HG03135 (cell line): ENCODE data around the gene LRRC51.

Source experiments
- ATAC-seq: cut with Tn5 transposase; IDR thresholded peaks from one replicate; pipeline ENCODE4 v1.9.1; 2021; ENCODE audit warnings: mild to moderate bottlenecking, moderate library complexity; ENCODE audit not compliant: unreplicated experiment

Gene LRRC51, protein sequence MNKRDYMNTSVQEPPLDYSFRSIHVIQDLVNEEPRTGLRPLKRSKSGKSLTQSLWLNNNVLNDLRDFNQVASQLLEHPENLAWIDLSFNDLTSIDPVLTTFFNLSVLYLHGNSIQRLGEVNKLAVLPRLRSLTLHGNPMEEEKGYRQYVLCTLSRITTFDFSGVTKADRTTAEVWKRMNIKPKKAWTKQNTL

DNA sequence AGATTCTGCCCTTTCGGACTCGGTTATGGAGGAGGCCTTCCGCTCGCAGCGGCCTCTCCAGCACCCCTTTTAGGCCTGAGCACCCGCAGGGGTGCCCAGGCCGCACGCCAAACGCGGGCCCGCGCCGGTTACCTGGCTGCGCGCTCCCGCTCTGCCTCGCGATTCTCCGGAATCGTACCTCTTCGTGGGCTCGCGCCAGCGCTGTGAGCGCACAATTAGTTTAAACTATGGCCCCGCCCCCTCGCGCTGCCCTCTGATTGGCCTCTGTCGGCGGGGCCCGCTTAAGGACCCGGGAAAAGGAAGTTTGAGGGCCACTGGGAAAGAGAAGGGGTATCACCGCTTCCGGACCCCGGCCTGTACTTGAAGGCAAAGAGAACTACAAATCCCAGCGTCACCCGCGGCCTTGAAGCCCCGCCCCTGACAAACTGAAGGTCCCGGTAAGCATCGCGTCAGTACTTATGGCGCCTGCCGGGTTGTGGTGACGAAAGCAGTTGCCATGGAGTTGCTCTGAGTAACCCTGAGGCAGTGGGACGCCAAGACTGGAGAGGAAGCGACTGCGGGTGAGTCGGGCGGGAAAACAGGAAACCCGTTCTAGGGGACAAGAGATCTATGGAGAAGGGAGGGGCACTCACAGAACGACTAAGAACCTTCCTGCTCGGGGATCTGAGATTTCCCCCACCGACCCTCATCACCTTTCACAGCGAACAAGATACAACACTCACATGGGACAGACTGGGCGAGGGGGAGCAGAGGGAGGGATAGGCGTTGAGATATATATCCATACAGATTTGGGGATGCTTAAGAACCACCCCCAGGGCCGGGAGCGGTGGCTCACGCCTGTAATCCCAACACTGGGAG is at the start of gene LRRC51, which contains the start of gene NUMA1:
TSS of gene LRRC51 (plus strand) at position 525 of the 858 bp plus-strand sequence. CDS start 8,234 bp downstream, outside the sequence.
TSS of gene NUMA1 (minus strand) at position 217 of the 858 bp plus-strand sequence. CDS start 44,599 bp downstream, outside the sequence.
- ATAC-seq = peak; percentile 94

DNA sequence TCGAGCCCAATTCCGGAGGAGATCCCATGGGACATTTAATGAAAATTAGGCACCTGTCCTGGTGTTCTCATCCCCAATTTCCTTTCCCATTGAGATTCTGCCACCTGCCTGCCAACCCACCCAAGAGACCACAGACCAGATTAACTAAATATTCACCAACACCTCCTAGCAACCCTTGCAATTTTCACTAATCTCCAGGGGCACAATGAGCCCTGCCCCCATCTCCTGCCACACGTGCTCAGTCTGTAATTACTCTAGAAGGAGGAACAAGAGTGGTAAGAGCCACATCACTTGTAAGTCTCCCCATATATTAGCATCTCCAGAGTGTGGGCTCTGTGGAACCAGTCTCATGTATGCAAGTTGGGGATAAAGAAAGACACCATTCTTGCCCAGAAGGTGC is 44.0 kb upstream of the LRRC51 start:
- ATAC-seq = no peak

DNA sequence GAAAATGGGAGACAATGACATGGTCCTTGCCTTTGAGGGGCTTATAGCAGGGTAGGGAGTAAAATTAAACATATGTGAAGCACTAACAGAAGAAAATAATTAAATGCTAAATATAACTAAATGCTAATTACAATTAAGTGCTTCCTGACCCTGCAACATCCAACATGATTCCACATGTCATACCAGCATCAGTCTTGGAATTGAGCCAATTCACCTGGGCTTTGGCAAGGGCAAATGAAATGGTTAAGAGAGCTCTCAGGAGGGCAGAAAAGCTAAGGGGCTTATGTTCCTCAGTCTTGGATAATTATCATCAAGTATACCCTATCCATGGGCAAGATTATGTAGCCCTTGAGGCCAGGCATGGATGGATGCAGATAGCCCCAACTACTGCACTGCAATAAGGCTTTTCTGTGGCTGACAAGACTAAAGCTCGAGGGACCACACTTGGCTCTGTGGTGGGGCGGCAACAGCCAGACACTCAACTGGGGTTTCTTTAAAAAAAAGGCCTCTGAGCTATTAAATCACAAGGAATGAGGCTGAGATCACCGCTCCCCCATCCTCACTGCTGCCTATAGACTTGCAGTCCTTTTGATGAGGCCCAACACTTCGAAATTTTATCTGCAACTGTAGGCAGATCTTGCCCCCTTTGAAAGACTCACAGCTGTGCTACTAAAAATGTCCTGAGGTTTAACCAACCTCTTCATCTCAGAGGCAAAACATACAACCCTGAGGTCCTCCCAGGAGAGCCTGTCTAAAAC is 42.9 kb upstream of the LRRC51 start:
- no peak for ATAC-seq

DNA sequence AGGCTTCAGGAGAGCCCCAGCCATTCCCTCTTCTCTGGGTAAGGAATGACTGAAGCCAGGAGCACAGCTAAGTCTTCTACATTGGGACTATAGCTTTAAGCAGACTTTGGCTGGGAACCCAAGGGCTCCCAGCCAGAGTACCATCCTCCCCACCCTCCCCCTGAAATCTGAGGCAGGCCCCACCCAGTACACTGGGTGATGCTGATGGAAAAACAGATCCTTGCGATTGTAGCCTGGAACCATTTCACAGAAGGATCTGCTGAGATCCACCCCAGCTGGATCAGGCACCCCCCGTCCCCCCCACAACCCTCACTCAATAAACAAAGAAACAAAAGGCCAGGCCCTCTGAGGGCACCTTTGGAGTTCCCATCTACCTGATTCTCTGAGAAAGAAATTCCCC is 42.2 kb upstream of the LRRC51 start:
- no peak for ATAC-seq

DNA sequence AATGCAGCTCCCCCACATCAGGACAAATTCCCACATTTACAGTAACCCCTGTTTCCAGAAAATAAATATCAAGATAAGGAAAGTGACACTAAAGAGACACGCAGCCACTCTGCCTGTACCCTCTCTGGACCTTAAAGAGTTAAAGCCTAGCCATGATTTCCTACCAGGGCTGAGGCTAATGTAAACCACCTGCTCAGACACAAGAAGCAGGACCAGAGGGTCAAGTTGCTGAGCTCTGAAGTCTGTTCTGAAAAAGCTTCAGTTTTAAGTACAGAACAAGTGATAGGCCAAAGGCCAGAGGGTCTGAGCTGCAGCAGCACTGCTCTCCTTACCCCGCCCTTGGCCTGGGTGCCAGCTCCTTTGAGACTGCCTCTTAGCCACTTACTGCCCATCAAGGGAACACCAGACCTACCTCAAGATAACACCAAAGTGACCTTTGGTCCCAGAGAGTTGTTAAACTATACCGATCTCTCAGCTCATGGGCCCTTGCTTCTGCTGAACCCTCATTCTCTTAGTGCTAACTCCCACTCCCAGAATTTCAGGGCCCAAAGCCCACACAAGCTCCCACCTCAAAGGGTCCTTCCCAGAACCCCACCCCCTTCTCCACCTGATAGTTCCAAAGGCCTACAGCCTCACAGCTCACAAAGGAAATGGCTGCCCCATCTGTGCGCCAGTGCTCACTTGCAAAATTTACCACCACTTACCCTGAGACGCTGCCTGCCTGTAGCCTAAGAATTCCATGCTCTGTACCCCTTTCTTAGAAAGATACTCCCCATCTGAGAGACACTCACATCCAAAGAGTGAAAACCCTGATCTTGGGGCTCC is 41.4 kb upstream of the LRRC51 start:
- no peak for ATAC-seq

DNA sequence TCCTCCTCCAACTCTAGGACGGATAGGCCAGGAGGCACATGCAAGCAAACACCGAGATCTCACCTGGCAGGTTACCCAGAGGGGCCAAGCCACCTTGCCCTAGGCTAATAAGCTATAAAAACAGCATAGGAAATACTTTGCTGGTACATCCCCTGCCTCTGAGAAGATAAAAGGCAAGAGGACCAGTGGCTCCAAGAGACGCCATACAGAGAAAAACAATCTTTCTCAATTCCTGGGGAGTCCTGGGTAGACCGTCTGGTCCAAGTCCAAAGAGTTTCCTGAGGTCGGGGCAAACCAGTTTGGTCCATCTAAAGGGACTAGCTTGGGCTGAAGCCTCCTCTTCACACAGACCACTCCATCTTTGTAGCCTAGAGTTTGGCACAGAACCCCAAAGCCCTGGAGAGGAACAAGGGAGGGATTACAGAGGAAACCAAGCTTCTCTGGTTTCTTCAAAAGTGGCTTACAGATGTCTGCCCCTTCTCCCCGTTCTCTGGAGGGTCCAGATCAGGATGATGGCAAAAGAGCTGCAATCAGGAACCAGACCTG is 40.7 kb upstream of the LRRC51 start:
- no peak for ATAC-seq

DNA sequence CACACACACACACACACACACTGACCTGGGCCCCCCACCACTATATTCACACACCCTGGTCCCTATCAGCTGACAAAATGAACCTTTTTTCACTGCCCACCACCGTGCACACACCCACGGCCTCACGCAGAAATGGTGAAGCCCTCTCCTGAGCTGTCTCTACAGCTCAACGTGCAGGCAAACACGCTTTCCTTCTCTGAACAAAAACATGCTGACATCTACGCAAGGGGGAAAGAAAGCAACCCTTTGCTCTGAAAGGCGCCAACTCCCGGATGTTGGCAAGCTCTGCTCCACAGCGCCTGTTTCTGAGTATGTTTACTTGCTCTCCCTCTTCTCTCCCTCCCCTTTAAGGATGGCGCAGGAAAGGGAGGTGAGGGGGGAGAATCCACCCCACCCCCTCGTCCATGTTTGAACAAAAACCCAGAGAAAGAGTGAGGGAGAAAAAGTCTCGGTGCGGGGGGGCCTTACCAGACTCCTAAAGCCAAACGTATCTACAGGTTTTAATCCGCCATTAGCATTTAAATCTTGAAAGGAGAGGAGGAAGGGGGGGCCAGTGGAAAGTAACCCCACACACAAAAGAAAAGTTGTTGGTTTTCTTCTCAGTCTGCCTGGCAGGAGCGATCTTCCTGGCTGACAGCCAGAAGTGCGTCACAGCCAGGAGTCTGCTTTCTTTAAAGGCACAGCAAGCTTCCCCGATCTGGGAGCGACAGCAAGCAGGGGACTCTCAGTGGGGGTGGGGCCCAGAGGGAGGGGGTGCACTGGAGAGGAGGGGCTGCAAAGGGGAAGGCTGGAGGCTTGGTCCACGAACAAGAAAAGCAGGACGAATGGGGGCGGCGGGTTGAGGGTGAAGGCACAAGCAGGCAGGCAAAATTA is 39.9 kb upstream of the LRRC51 start:
- no peak for ATAC-seq

GRCh38 chr11:72041364-72042063 is 39.1 kb upstream of the LRRC51 start:
- ATAC-seq = no peak

- no peak for ATAC-seq
Observed at GRCh38 chr11:72042064-72042745, 38.4 kb upstream of the LRRC51 start.

GRCh38 chr11:72045849-72046248 is 34.8 kb upstream of the LRRC51 start:
- ATAC-seq = no peak

DNA sequence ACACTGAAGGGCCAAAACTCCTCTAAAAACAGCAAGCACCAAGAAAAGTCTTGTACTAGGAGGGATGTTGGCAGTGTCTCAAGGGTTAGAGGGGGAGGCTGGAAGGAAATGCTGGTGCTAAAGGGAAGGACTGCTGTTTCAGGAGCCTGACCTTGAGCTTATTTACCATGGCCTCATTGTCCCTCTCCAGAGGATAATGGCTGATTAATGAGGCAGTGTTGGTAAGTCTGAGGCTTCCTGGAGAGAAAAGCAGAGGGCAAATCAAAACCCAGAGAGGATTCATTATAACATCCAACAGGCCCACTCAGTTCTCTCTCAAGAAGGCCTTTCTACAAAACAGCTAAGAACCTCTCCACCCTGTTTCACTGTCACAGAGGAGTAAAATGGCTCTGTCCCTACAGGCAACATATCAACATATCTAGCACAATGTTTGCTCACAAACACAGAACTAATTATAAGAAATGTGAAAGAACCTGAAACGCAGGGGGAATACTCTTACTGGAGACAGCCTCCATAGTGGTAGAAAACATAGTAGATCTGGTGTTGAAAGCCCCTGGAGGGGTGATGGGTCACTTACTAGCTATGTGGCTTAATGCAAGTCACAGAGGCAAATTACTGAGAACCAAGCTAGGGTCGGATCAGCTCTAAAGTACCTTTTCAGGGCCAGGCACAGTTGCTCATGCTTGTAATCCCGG is 31.7 kb upstream of the LRRC51 start:
- ATAC-seq = no peak

DNA sequence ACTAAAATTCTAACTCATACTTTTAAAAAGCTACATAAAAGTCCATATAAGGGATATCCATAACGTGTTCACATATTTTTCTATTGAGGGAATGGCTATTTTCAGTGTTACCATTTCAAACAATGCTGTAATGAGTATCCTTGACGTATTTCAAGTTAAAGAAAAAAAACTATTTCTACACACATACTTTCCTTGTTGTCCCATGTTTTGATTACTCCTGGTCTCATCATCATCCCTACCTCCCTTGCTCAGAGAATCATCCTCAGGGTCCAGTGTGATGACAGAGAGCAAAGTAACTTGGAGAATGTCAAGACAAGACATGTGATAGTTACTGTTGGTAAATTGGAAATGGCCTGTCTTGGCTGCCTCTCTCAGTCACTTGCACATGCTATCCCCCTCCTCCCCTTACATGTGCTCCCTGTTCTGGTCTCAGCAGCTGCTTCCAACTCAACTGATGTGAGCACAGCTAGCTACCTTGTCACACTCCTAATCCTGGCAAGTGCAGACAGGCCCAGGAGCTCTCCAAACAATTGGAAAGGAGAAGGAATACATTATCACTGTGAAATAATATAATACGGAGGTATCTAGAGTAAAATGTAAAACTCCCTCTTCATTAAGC is 22.1 kb upstream of the LRRC51 start:
- no peak for ATAC-seq

- ATAC-seq = no peak
Observed at GRCh38 chr11:72061739-72062396, 18.8 kb upstream of the LRRC51 start.

GRCh38 chr11:72066855-72067254 is 13.8 kb upstream of the LRRC51 start:
- no peak for ATAC-seq

DNA sequence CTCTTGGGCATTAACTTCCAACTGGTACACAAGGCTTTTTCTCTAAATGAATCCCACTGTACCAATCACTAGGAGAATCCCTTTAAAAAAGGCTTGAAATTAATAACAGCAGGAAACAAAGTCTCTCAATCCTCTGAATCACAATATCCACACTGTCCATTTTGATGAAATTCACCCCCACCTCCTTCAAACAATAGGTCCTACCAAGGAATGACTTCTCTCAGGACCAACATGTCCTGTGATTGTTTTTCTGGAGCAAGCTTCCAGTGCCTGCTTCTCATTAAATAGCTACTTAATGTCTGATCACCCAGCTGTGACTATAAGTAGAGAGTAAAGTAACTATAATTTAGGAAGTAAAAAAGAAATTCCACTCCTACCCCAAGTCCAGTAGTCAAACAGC is 13.4 kb upstream of the LRRC51 start:
- ATAC-seq = no peak

DNA sequence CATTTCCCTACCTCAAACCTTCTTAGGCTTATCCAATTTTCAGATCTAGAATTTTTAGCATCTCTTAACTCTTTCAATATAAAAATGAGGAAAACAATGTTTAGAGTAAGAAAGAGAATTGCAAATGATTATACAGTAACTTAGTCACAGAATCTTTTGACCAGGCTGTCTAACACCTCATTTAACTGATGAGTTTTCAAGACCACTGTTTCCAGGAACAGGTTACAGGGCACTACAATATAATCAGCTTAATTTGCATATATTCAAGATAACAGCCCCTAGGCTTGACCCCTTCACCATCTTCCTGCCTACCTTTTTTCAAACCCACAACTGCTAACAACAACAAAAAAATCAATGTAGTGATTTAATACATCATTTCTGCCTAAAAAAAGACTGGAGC is 13.0 kb upstream of the LRRC51 start:
- ATAC-seq = no peak

- no peak for ATAC-seq
Observed at GRCh38 chr11:72069200-72069599, 11.4 kb upstream of the LRRC51 start.
